Measurements from ENCODE around the gene KRT76.

KRT76 gene

GRCh38 chr12:52813203-52813819, 36.2 kb upstream of the KRT76 start:
- no peak for DNase-seq (ENCODE audit: low read depth)
- H3K4me3 ChIP-seq (ENCODE audit: low read depth, low read length), result no peak overlapping the region
- TF ChIP-seq CTCF (IDR thresholded peaks at IDR 0.05; ENCODE audit: insufficient read depth, low read depth, low read length, missing control alignments), result no peak

- TF ChIP-seq CTCF (IDR thresholded peaks at IDR 0.05; ENCODE audit: insufficient read depth, low read depth, low read length, missing control alignments), result no peak
- no peak for DNase-seq (ENCODE audit: low read depth)
- no peak overlapping the region for H3K4me3 ChIP-seq (ENCODE audit: low read depth, low read length)
Observed at GRCh38 chr12:52812749-52813148, 35.6 kb upstream of the KRT76 start.

GRCh38 chr12:52812073-52812400, 34.9 kb upstream of the KRT76 start:
- no peak for TF ChIP-seq CTCF (IDR thresholded peaks at IDR 0.05; ENCODE audit: insufficient read depth, low read depth, low read length, missing control alignments)
- no peak overlapping the region for H3K4me3 ChIP-seq (ENCODE audit: low read depth, low read length)
- DNase-seq (ENCODE audit: low read depth), result no peak

GRCh38 chr12:52811191-52812072, 34.3 kb upstream of the KRT76 start:
- DNase-seq (ENCODE audit: low read depth), result no peak
- H3K4me3 ChIP-seq (ENCODE audit: low read depth, low read length), result no peak overlapping the region
- no peak for TF ChIP-seq CTCF (IDR thresholded peaks at IDR 0.05; ENCODE audit: insufficient read depth, low read depth, low read length, missing control alignments)

GRCh38 chr12:52810554-52810953, 33.4 kb upstream of the KRT76 start:
- H3K4me3 ChIP-seq (ENCODE audit: low read depth, low read length), result no peak overlapping the region
- no peak for DNase-seq (ENCODE audit: low read depth)
- no peak for TF ChIP-seq CTCF (IDR thresholded peaks at IDR 0.05; ENCODE audit: insufficient read depth, low read depth, low read length, missing control alignments)

GRCh38 chr12:52809166-52809565, 32.0 kb upstream of the KRT76 start:
- no peak for TF ChIP-seq CTCF (IDR thresholded peaks at IDR 0.05; ENCODE audit: insufficient read depth, low read depth, low read length, missing control alignments)
- no peak for DNase-seq (ENCODE audit: low read depth)
- no peak overlapping the region for H3K4me3 ChIP-seq (ENCODE audit: low read depth, low read length)
